ENCODE measurements around the gene ASB14. TPM values are rescaled to one million over a fixed set of nuclear protein-coding genes. Genes with fewer than 3 reads are reported as not detected.
"Not testable (repeated sequence)": the region's sequence is repeated elsewhere in the genome, so short reads cannot be mapped to it uniquely, and the experiment has no call there.

The ASB14 gene
- not detected in 2 replicates for total RNA-seq (2014; rRNA removed; shearing (Covaris generic); ENCODE audit: low replicate concordance)

GRCh38 chr3:57292159-57292896 is at the start of gene ASB14:
TSS of gene ASB14 (minus strand) at chr3:57292685. CDS start at chr3:57292033, 652 bp downstream.
- no peak for DNase-seq (ENCODE audit: low read depth)
- in situ Hi-C loops (cut with HindIII; ENCODE audit: low pct_unique_long_range_greater_than_20kb, low sequenced_read_pairs) = no loop called here

GRCh38 chr3:57339071-57339642 is 46.7 kb upstream of the ASB14 start:
- DNase-seq (ENCODE audit: low read depth); in situ Hi-C loops (cut with HindIII; ENCODE audit: low pct_unique_long_range_greater_than_20kb, low sequenced_read_pairs): not testable (repeated sequence)

- in situ Hi-C loops (cut with HindIII; ENCODE audit: low pct_unique_long_range_greater_than_20kb, low sequenced_read_pairs); DNase-seq (ENCODE audit: low read depth): not testable (repeated sequence)
Observed at GRCh38 chr3:57338272-57339070, 46.0 kb upstream of the ASB14 start.

- DNase-seq (ENCODE audit: low read depth) = no peak
- in situ Hi-C loops (cut with HindIII; ENCODE audit: low pct_unique_long_range_greater_than_20kb, low sequenced_read_pairs) = no loop called here
Observed at GRCh38 chr3:57335283-57335938, 42.9 kb upstream of the ASB14 start.

- DNase-seq (ENCODE audit: low read depth) = no peak
- in situ Hi-C loops (cut with HindIII; ENCODE audit: low pct_unique_long_range_greater_than_20kb, low sequenced_read_pairs) = no loop called here
Observed at GRCh38 chr3:57331078-57331610, 38.7 kb upstream of the ASB14 start.

GRCh38 chr3:57326498-57326897 is 34.0 kb upstream of the ASB14 start:
- in situ Hi-C loops (cut with HindIII; ENCODE audit: low pct_unique_long_range_greater_than_20kb, low sequenced_read_pairs); DNase-seq (ENCODE audit: low read depth): not testable (repeated sequence)

GRCh38 chr3:57314204-57314603 is 21.7 kb upstream of the ASB14 start:
- in situ Hi-C loops (cut with HindIII; ENCODE audit: low pct_unique_long_range_greater_than_20kb, low sequenced_read_pairs) = no loop called here

GRCh38 chr3:57309769-57310360 is 17.4 kb upstream of the ASB14 start:
- DNase-seq (ENCODE audit: low read depth) = no peak
- in situ Hi-C loops (cut with HindIII; ENCODE audit: low pct_unique_long_range_greater_than_20kb, low sequenced_read_pairs) = no loop called here

More at GRCh38 chr3:57314204-57314603, 21.7 kb upstream of the ASB14 start:
- no peak for DNase-seq (ENCODE audit: low read depth)

GRCh38 chr3:57303520-57303919 is 11.0 kb upstream of the ASB14 start:
- DNase-seq (ENCODE audit: low read depth); in situ Hi-C loops (cut with HindIII; ENCODE audit: low pct_unique_long_range_greater_than_20kb, low sequenced_read_pairs): not testable (repeated sequence)

- in situ Hi-C loops (cut with HindIII; ENCODE audit: low pct_unique_long_range_greater_than_20kb, low sequenced_read_pairs) = no loop called here
- peak; percentile 40 for DNase-seq (ENCODE audit: low read depth)
Observed at GRCh38 chr3:57298041-57298440, 5.6 kb upstream of the ASB14 start.

- DNase-seq (ENCODE audit: low read depth) = no peak
- in situ Hi-C loops (cut with HindIII; ENCODE audit: low pct_unique_long_range_greater_than_20kb, low sequenced_read_pairs) = no loop called here
Observed at GRCh38 chr3:57292897-57293526, 527 bp upstream of the ASB14 start.

GRCh38 chr3:57288403-57288802 is 4.1 kb downstream of the ASB14 start:
- in situ Hi-C loops (cut with HindIII; ENCODE audit: low pct_unique_long_range_greater_than_20kb, low sequenced_read_pairs) = no loop called here
- DNase-seq (ENCODE audit: low read depth) = no peak

- DNase-seq (ENCODE audit: low read depth) = no peak
- in situ Hi-C loops (cut with HindIII; ENCODE audit: low pct_unique_long_range_greater_than_20kb, low sequenced_read_pairs) = no loop called here
Observed at GRCh38 chr3:57287205-57287604, 5.3 kb downstream of the ASB14 start.

GRCh38 chr3:57283334-57283733 is 9.2 kb downstream of the ASB14 start:
- DNase-seq (ENCODE audit: low read depth) = no peak
- in situ Hi-C loops (cut with HindIII; ENCODE audit: low pct_unique_long_range_greater_than_20kb, low sequenced_read_pairs) = no loop called here

- in situ Hi-C loops (cut with HindIII; ENCODE audit: low pct_unique_long_range_greater_than_20kb, low sequenced_read_pairs) = no loop called here
- peak; percentile 6 for DNase-seq (ENCODE audit: low read depth)
Observed at GRCh38 chr3:57281715-57282114, 10.8 kb downstream of the ASB14 start.

- in situ Hi-C loops (cut with HindIII; ENCODE audit: low pct_unique_long_range_greater_than_20kb, low sequenced_read_pairs) = no loop called here
- no peak for DNase-seq (ENCODE audit: low read depth)
Observed at GRCh38 chr3:57279685-57280084, 12.8 kb downstream of the ASB14 start.

- no peak for DNase-seq (ENCODE audit: low read depth)
- in situ Hi-C loops (cut with HindIII; ENCODE audit: low pct_unique_long_range_greater_than_20kb, low sequenced_read_pairs) = no loop called here
Observed at GRCh38 chr3:57278237-57278636, 14.2 kb downstream of the ASB14 start.

Data from Caki2 (cell line).